HCT116 (cell line): ENCODE measurements around the gene EXOSC10. TPM values are rescaled to one million over a fixed set of nuclear protein-coding genes. Genes with fewer than 3 reads are reported as not detected.

ENCODE experiments used
- ATAC-seq: fragments of 200-7000 bp; cut with Tn5 transposase; 2 replicates; pipeline ENCODE4 v1.9.1; 2020; ENCODE audit warnings: mild to moderate bottlenecking, moderate library complexity
- BruUV-seq: library from RNA; stranded (reverse); fragments of 400-500 nt; replicated peaks from 2 replicates; lab custom pipeline; 2021; lab: Mats Ljungman, UMichigan
- CTCF ChIA-PET: fragments of 300-600 bp; sonication (Branson Sonifier 250); formaldehyde crosslinking; loops from one replicate; lab custom pipeline; 2021; ENCODE audit warnings: antibody characterized with exemption; lab: Charles Lee
- POLR2A ChIA-PET: fragments of 300-600, 350-600 bp; sonication (Branson Sonifier 250); formaldehyde crosslinking; loops from one replicate; lab custom pipeline; 2021; ENCODE audit warnings: antibody characterized with exemption; lab: Charles Lee
- RAD21 ChIA-PET, 2 experiments: fragments of 300-600 bp; sonication (Branson Sonifier 250); formaldehyde crosslinking; loops; one replicate each; lab custom pipeline; 2023; ENCODE audit warnings: low total read pairs in 2 of 2; ENCODE audit not compliant: uncharacterized antibody in 2 of 2, unreplicated experiment in 2 of 2, low non-redundant PET in 1 of 2; lab: Charles Lee
- DNase-seq: peaks from one replicate; pipeline ENCODE4 v3.0.0-alpha.2; 2010; ENCODE audit warnings: low read depth, low spot score
- H2AFZ ChIP-seq: fragments of 200-600 bp; shearing (Covaris generic), sonication (generic); 2 replicates; pipeline ENCODE4 v1.6.1; 2017; ENCODE audit warnings: low read depth, mixed run types, mixed read lengths, antibody characterized with exemption, low read length; ENCODE audit not compliant: poor library complexity, severe bottlenecking
- H3K27ac ChIP-seq: 2 replicates; pipeline ENCODE4 v1.5.1; 2012; ENCODE audit warnings: low read depth, low read length
- H3K27me3 ChIP-seq: fragments of 200-600 bp; sonication (generic); 2 replicates; pipeline ENCODE4 v1.6.1; 2016; ENCODE audit warnings: mixed run types, low read length, mixed read lengths; ENCODE audit not compliant: insufficient read depth
- H3K36me3 ChIP-seq, 2 experiments: fragments of 200-500 bp in 1 of 2; fragments of 200-600 bp in 1 of 2; sonication (Bioruptor generic) in 1 of 2; sonication (generic) in 1 of 2; 2 replicates each; pipeline versions ENCODE4 v1.5.1 to v1.6.1; 2014 to 2016; ENCODE audit warnings: low read length in 2 of 2, inconsistent platforms in 1 of 2, mixed read lengths in 1 of 2, mixed run types in 1 of 2; ENCODE audit not compliant: insufficient read depth in 2 of 2, control insufficient read depth in 1 of 2
- H3K4me1 ChIP-seq, 2 experiments: fragments of 200-600 bp in 1 of 2; sonication (generic) in 1 of 2; 2 replicates each; pipeline versions ENCODE4 v1.5.1 to v1.6.1; 2012 to 2017; ENCODE audit warnings: low read length in 2 of 2, inconsistent platforms in 1 of 2, mild to moderate bottlenecking in 1 of 2, mixed read lengths in 1 of 2, mixed run types in 1 of 2, moderate library complexity in 1 of 2; ENCODE audit not compliant: insufficient read depth in 2 of 2, control insufficient read depth in 1 of 2
- H3K4me2 ChIP-seq: fragments of 200-600 bp; sonication (generic); 2 replicates; pipeline ENCODE4 v1.6.1; 2017; ENCODE audit warnings: mixed run types, low read length, mixed read lengths
- H3K4me3 ChIP-seq, 2 experiments: fragments of 200-600 bp in 1 of 2; sonication (generic) in 1 of 2; replicated peaks in 1 of 2; 2 replicates each; pipeline ENCODE4 v1.5.1; 2011 to 2016; ENCODE audit warnings: low read length in 2 of 2, control low read depth in 1 of 2, low read depth in 1 of 2, mild to moderate bottlenecking in 1 of 2, mixed read lengths in 1 of 2, mixed run types in 1 of 2
- H3K79me2 ChIP-seq: fragments of 200-600 bp; sonication (generic); 2 replicates; pipeline ENCODE4 v1.6.1; 2017; ENCODE audit warnings: mild to moderate bottlenecking, mixed run types, low read length, moderate library complexity, mixed read lengths; ENCODE audit not compliant: insufficient read depth
- H3K9ac ChIP-seq: fragments of 200-600 bp; sonication (generic); 2 replicates; pipeline ENCODE4 v1.6.1; 2016; ENCODE audit warnings: low read length, mixed read lengths
- H3K9me2 ChIP-seq: fragments of 200-600 bp; sonication (generic), shearing (Covaris generic); 2 replicates; pipeline ENCODE4 v1.6.1; 2017; ENCODE audit warnings: mixed run types, mild to moderate bottlenecking, moderate library complexity; ENCODE audit not compliant: insufficient read depth
- H3K9me3 ChIP-seq, 2 experiments: fragments of 200-500 bp in 1 of 2; fragments of 200-600 bp in 1 of 2; sonication (Bioruptor generic) in 1 of 2; sonication (generic) in 1 of 2; 2 replicates each; pipeline ENCODE4 v1.6.1; 2014 to 2017; ENCODE audit warnings: low read length in 2 of 2, mixed read lengths in 2 of 2, inconsistent platforms in 1 of 2, low read depth in 1 of 2, mild to moderate bottlenecking in 1 of 2, mixed run types in 1 of 2, moderate library complexity in 1 of 2; ENCODE audit not compliant: control insufficient read depth in 1 of 2, insufficient read depth in 1 of 2
- H4K20me1 ChIP-seq: fragments of 200-600 bp; sonication (generic), shearing (Covaris generic); 2 replicates; pipeline ENCODE4 v1.6.1; 2017; ENCODE audit warnings: mixed run types, mild to moderate bottlenecking, moderate library complexity; ENCODE audit not compliant: insufficient read depth
- CBX3 ChIP-seq: IDR thresholded peaks from 2 replicates; pipeline ENCODE4 v1.6.1; 2012; ENCODE audit warnings: low read depth
- EGR1 ChIP-seq: IDR thresholded peaks from 2 replicates; pipeline ENCODE4 v1.6.1; 2012; ENCODE audit warnings: low read depth
- ELF1 ChIP-seq: IDR thresholded peaks from 2 replicates; pipeline ENCODE4 v1.6.1; 2012; ENCODE audit warnings: low read depth, borderline replicate concordance
- EZH2phosphoT487 ChIP-seq: fragments of 200-600 bp; IDR thresholded peaks from 2 replicates; pipeline ENCODE4 v1.6.1; 2018; ENCODE audit warnings: antibody characterized with exemption, borderline replicate concordance
- POLR2A ChIP-seq: IDR thresholded peaks from 2 replicates; pipeline ENCODE4 v1.7.0; 2011; ENCODE audit warnings: borderline replicate concordance; ENCODE audit not compliant: insufficient read depth, insufficient read length; ENCODE audit errors: extremely low read depth
- POLR2AphosphoS5 ChIP-seq: IDR thresholded peaks from 2 replicates; pipeline ENCODE4 v1.6.1; 2011; ENCODE audit warnings: mild to moderate bottlenecking, low read depth, low read length, moderate library complexity
- RAD21 ChIP-seq: IDR thresholded peaks from 2 replicates; pipeline ENCODE4 v1.6.1; 2012; ENCODE audit warnings: low read depth, mild to moderate bottlenecking
- SIN3A ChIP-seq: IDR thresholded peaks from 2 replicates; pipeline ENCODE4 v1.6.1; 2012; ENCODE audit warnings: low read depth
- SP1 ChIP-seq: IDR thresholded peaks from 2 replicates; pipeline ENCODE4 v1.6.1; 2012; ENCODE audit warnings: low read depth
- SRF ChIP-seq: IDR thresholded peaks from 2 replicates; pipeline ENCODE4 v1.6.1; 2012; ENCODE audit warnings: low read depth
- TCF7L2 ChIP-seq: IDR thresholded peaks from 2 replicates; pipeline ENCODE4 v1.7.0; 2011; ENCODE audit warnings: borderline replicate concordance, inconsistent platforms; ENCODE audit not compliant: insufficient read depth, insufficient read length; ENCODE audit errors: extremely low read depth
- ZBTB33 ChIP-seq: IDR thresholded peaks from 2 replicates; pipeline ENCODE4 v1.6.1; 2011; ENCODE audit warnings: mild to moderate bottlenecking, low read length, moderate library complexity; ENCODE audit not compliant: insufficient replicate concordance; ENCODE audit errors: extremely low read depth
- ZFX ChIP-seq: fragments of 450-650 bp; IDR thresholded peaks from 2 replicates; pipeline ENCODE4 v1.6.1; 2017
- ZNF274 ChIP-seq: fragments of 200-500 bp; sonication (Bioruptor generic); IDR thresholded peaks from 2 replicates; pipeline ENCODE4 v1.6.1; 2014; ENCODE audit warnings: mild to moderate bottlenecking, low read depth, low read length, inconsistent platforms
- intact Hi-C: fragments of 100-400 bp; cut with micrococcal nuclease; formaldehyde crosslinking; loops from 2 replicates; pipeline ENCODE4 v1.10.0; 2022
- total RNA-seq: library from RNA; stranded (reverse); gene quantifications from one replicate; pipeline ENCODE4 v1.2.1, GENCODE V29; 2021; ENCODE audit not compliant: unreplicated experiment

EXOSC10 gene
- total RNA-seq, 1 experiment from 2014 or later, result 80.7 TPM

GRCh38 chr1:11145741-11146140 lies 46.1 kb upstream of the EXOSC10 start (continued):
- TF ChIP-seq ZBTB33, result no peak

- DNase-seq (no peak), ATAC-seq (no peak)
- no peak overlapping the region for H3K27ac ChIP-seq
- POLR2A ChIA-PET, result no interaction called here
- no peak overlapping the region for H2AFZ ChIP-seq
- TF ChIP-seq SIN3A (no peak), CBX3 (no peak), SP1 (no peak), SRF (no peak), RAD21 (no peak), EGR1 (no peak), ZFX (no peak), POLR2A (no peak), ZBTB33 (no peak), ELF1 (no peak), ZNF274 (no peak), POLR2AphosphoS5 (no peak), TCF7L2 (no peak), EZH2phosphoT487 (no peak)
- intact Hi-C loops, result no loop called here
- H3K27me3 ChIP-seq, result no peaks in the 10 kb centered on the region
- no peak overlapping the region for H3K4me2 ChIP-seq
- no peaks in the 10 kb centered on the region for H3K9me3 ChIP-seq
- H4K20me1 ChIP-seq, result no peaks in the 10 kb centered on the region
- no peak overlapping the region for H3K9ac ChIP-seq
- no peaks in the 10 kb centered on the region for H3K9me2 ChIP-seq
- CTCF ChIA-PET, result no interaction called here
- no TSS peak for BruUV-seq
- RAD21 ChIA-PET, result no interaction called here
- no peaks in the 10 kb centered on the region for H3K4me1 ChIP-seq
- H3K4me3 ChIP-seq, result no peak overlapping the region
- H3K79me2 ChIP-seq, result no peaks in the 10 kb centered on the region
- peaks cover 12 to 26% of the 10 kb centered on the region in 2 experiments; a peak in 3 of 4 replicates for H3K36me3 ChIP-seq
Observed at GRCh38 chr1:11144570-11145256, 45.0 kb upstream of the EXOSC10 start.
